BJ (cell line): ENCODE data around the gene DDO. TPM values are rescaled to one million over a fixed set of nuclear protein-coding genes. Genes with fewer than 3 reads are reported as not detected.

Experiments
- CTCF ChIA-PET: fragments of 350-600 bp; formaldehyde crosslinking; extraction: SDS; loops from one replicate; lab custom pipeline; 2021; ENCODE audit warnings: antibody characterized with exemption, inconsistent platforms; lab: Yijun Ruan, JAX
- POLR2A ChIA-PET: fragments of 300-600 bp; sonication (Branson Sonifier 250); formaldehyde crosslinking; extraction: SDS; loops from one replicate; lab custom pipeline; 2021; ENCODE audit warnings: antibody characterized with exemption; lab: Charles Lee
- DNase-seq: peaks from one replicate; pipeline ENCODE4 v3.0.0-alpha.2; 2011; ENCODE audit warnings: low read depth
- H3K27me3 ChIP-seq: 2 replicates; pipeline ENCODE4 v1.6.0; 2011; ENCODE audit warnings: low read length; ENCODE audit not compliant: control insufficient read depth, insufficient read depth
- H3K36me3 ChIP-seq: 2 replicates; pipeline ENCODE4 v1.5.1; 2011; ENCODE audit warnings: low read length; ENCODE audit not compliant: control insufficient read depth, insufficient read depth
- H3K4me3 ChIP-seq: 2 replicates; pipeline ENCODE4 v1.5.1; 2011; ENCODE audit warnings: low read depth, mild to moderate bottlenecking, control low read depth, low read length
- polyA plus RNA-seq: library from polyadenylated mRNA; depleted of rRNA; stranded (reverse); fragments of >200 nt; gene quantifications from 2 replicates; pipeline ENCODE4 v1.2.3, GENCODE V29; 2011
- TF ChIP-seq, protein P1 (sequence below): IDR thresholded peaks from 2 replicates; pipeline ENCODE4 v1.5.1; 2011; ENCODE audit warnings: low read depth, mild to moderate bottlenecking, control low read depth, inconsistent platforms, low read length, moderate library complexity; ENCODE audit not compliant: insufficient read depth

DDO gene
- polyA plus RNA-seq, 1 experiment = 0.16 TPM

DNA sequence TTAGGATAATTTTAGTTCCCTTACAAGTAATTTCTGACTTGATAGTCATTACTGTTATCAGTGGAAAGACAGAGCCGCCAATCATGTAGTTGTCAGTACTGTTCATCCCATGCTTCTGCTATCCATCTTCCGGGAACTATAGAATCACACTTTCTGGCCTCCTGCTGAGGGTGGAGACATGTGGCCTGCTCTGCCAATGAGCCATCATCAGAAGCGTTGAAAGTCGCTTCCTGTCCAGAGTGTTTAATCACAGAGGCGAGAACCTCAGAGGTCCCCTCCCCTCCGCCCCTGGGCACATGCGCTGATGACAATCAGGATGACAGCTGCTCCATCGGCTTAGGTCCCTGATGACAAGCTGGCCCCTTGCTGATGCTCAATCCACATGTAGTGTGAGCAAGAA, 3.0 kb downstream of the DDO start:
- no peaks in the 10 kb centered on the region; the same call in 1 of the 2 replicates for H3K27me3 ChIP-seq
- ChIA-PET POLR2A (no interaction called here), CTCF (no interaction called here)
- TF ChIP-seq, protein P1, sequence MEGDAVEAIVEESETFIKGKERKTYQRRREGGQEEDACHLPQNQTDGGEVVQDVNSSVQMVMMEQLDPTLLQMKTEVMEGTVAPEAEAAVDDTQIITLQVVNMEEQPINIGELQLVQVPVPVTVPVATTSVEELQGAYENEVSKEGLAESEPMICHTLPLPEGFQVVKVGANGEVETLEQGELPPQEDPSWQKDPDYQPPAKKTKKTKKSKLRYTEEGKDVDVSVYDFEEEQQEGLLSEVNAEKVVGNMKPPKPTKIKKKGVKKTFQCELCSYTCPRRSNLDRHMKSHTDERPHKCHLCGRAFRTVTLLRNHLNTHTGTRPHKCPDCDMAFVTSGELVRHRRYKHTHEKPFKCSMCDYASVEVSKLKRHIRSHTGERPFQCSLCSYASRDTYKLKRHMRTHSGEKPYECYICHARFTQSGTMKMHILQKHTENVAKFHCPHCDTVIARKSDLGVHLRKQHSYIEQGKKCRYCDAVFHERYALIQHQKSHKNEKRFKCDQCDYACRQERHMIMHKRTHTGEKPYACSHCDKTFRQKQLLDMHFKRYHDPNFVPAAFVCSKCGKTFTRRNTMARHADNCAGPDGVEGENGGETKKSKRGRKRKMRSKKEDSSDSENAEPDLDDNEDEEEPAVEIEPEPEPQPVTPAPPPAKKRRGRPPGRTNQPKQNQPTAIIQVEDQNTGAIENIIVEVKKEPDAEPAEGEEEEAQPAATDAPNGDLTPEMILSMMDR = no peak
- H3K4me3 ChIP-seq = no peak overlapping the region
- H3K36me3 ChIP-seq = no peaks in the 10 kb centered on the region
- DNase-seq = no peak

DNA sequence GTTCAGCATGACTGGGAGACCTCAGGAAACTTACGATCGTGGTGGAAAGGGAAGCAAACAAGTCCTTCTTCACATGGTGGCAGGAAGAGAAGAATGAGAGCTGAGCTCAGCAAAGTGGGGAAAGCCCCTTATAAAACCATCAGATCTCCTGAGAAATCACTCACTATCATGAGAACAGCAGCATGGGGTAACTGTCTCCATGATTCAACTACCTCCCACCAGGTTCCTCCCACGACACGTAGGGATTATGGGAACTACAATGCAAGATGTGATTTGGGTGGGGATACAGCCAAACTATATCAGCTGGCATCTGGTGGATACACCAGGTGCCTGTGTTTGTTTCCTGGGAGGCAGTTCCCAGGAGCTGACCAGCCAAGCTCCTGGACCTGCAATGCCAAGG, 4.9 kb downstream of the DDO start:
- ChIA-PET POLR2A (no interaction called here), CTCF (no interaction called here)
- Histone ChIP-seq H3K4me3 (no peak overlapping the region), H3K36me3 (no peaks in the 10 kb centered on the region), H3K27me3 (no peaks in the 10 kb centered on the region; the same call in 1 of the 2 replicates)
- DNase-seq = no peak
- TF ChIP-seq, protein P1 = no peak

DNA sequence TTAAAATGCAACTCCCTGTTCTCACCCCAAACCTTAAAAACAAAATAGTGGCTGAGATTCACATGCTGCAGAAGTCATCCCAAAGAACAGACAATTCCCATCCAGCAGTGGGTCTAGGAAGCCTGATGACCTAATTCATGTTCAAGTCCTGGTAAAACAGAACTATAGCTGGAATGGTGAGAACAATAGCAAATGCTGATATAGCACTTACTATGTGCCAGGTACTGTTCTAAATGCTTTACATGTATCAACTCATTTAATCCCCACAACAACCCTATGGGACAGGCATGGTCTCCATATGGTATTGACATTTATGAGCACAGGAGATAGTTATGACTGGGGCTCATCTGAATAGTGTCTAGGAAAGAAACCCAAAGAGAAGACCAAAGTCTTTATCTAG, 5.6 kb downstream of the DDO start:
- Histone ChIP-seq H3K36me3 (no peaks in the 10 kb centered on the region), H3K4me3 (no peak overlapping the region), H3K27me3 (no peaks in the 10 kb centered on the region; the same call in 1 of the 2 replicates)
- TF ChIP-seq, protein P1 = no peak
- DNase-seq = no peak
- CTCF ChIA-PET = no interaction called here
- POLR2A ChIA-PET = no interaction called here

DNA sequence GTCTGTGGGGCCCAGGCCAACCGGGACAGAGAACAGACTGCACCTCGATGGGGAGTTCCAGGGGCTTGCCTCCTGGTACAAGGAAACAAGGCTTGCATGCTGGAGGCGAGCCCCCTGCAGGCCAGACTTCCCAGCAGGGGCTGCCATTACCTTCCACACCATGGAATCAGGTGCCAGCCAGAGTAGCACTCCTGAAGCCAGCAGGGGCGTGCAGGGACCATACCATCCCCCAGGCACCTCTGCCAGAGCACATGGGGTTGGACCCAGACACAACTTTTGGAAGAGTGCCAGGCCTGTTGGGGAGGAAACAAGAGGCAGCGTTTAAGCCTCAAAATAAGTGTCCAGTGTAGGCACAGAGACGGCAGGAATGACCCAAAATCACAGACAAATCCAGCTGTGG, 6.5 kb downstream of the DDO start:
- ChIA-PET CTCF (interaction anchor here (0.8 kb wide), 1 partner anchor 20 kb away, joined by 3 read pairs; no protein-coding TSS in a partner anchor), POLR2A (no interaction called here)
- Histone ChIP-seq H3K4me3 (no peak overlapping the region), H3K36me3 (no peaks in the 10 kb centered on the region), H3K27me3 (no peaks in the 10 kb centered on the region; the same call in 1 of the 2 replicates)
- TF ChIP-seq, protein P1 = no peak
- no peak for DNase-seq

DNA sequence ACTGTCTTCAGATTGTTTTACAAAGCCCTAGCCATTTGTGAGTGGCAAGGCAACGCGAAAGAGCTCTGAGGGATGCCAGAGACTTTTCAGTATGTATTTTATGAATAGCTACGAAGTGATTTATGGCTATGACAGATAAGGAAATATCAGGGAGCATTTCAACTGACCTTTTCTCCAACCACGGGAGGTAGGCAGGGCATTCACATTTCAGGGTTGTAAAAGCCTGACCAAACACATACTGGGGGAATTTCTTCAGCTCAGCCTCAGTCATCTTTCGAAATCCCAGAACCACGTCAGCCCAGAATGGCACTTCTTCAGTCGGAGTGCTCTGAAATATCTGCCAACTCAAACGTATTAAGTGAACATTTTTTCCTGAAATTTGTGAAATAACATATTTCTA, 10.8 kb downstream of the DDO start:
- DNase-seq = no peak
- CTCF ChIA-PET = interaction anchor here (0.6 to 1.6 kb wide), 3 partner anchors 11 to 36 kb away, joined by 5 read pairs; partner anchors contain the start of gene DDO
- POLR2A ChIA-PET = no interaction called here

More for the DNA sequence above, 10.8 kb downstream of the DDO start:
- H3K4me3 ChIP-seq = no peak overlapping the region
- H3K27me3 ChIP-seq = no peaks in the 10 kb centered on the region
- no peaks in the 10 kb centered on the region for H3K36me3 ChIP-seq
- TF ChIP-seq, protein P1 = no peak
